ENCODE results near the gene CTNNA2. TPM values are rescaled to one million over a fixed set of nuclear protein-coding genes. Genes with fewer than 3 reads are reported as not detected.

CTNNA2 gene
- total and polyA plus RNA-seq, 4 donors, result 0.01 to 0.37 TPM; not detected in 2

DNA sequence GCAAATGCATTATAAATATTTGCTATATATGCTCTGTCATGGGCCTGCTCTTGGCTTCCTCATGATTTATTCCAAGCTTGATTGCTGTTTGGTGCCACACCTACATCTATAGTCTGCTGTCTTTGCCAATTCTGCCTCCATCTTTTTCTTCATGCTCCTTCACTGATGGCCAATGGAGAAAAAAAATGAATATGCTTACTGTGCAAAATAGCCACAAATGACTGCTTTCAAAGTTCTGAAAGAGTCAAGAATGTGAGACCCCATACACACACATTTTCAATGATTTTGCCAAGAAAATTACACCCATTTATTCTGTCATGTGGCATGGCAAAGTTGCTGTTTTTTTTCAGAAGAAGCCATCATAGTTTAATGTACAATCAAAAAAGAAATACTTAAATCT is 1097.3 kb downstream of the CTNNA2 start:
- Histone ChIP-seq H3K27me3 (ENCODE audit: control insufficient read depth in 3 of 3, insufficient read depth in 3 of 3, low read length in 2 of 3) (no peaks in the 10 kb centered on the region), H3K4me1 (ENCODE audit: control insufficient read depth in 5 of 5, insufficient read depth in 5 of 5, low read length in 5 of 5) (no peaks in the 10 kb centered on the region), H3K36me3 (ENCODE audit: control insufficient read depth in 4 of 4, insufficient read depth in 4 of 4, low read length in 4 of 4) (no peaks in the 10 kb centered on the region), H3K9ac (ENCODE audit: insufficient read depth in 1 of 2, low read length in 2 of 2) (no peak overlapping the region), H3K27ac (ENCODE audit: low read depth in 1 of 2, low read length in 1 of 2) (no peak overlapping the region), H3K9me3 (ENCODE audit: control insufficient read depth in 4 of 4, insufficient read depth in 3 of 4, low read length in 3 of 4) (no peaks in the 10 kb centered on the region), H3K4me3 (no peak overlapping the region)
- DNase-seq (no peak), ATAC-seq (ENCODE audit: insufficient read depth, low FRiP score) (no peak)
- TF ChIP-seq CTCF (IDR thresholded peaks at IDR 0.05; ENCODE audit: control extremely low read depth, extremely low read depth), result no peak

- Histone ChIP-seq H3K4me1 (ENCODE audit: control insufficient read depth in 5 of 5, insufficient read depth in 5 of 5, low read length in 5 of 5) (peaks cover 0 to 5% (median 0%) of the 10 kb centered on the region in 5 donors), H3K9ac (ENCODE audit: insufficient read depth in 1 of 2, low read length in 2 of 2) (no peak overlapping the region), H3K4me3 (no peak overlapping the region), H3K27me3 (ENCODE audit: control insufficient read depth in 3 of 3, insufficient read depth in 3 of 3, low read length in 2 of 3) (no peaks in the 10 kb centered on the region), H3K36me3 (ENCODE audit: control insufficient read depth in 4 of 4, insufficient read depth in 4 of 4, low read length in 4 of 4) (no peaks in the 10 kb centered on the region), H3K9me3 (ENCODE audit: control insufficient read depth in 4 of 4, insufficient read depth in 3 of 4, low read length in 3 of 4) (no peaks in the 10 kb centered on the region), H3K27ac (ENCODE audit: low read depth in 1 of 2, low read length in 1 of 2) (no peak overlapping the region)
- TF ChIP-seq CTCF (IDR thresholded peaks at IDR 0.05; ENCODE audit: control extremely low read depth, extremely low read depth), result no peak
- DNase-seq (peak in 2 of 3 donors; percentile 6 to 54), ATAC-seq (ENCODE audit: insufficient read depth, low FRiP score) (no peak)
- 37 to 61% methylated on average over 3 of the region's 3 CpGs for WGBS, 2 donors
These were observed 1108.8 kb downstream of the CTNNA2 start for GRCh38 chr2:80621656-80622055.

- ATAC-seq (ENCODE audit: insufficient read depth, low FRiP score), result no peak
- H3K27me3 ChIP-seq (ENCODE audit: control insufficient read depth in 3 of 3, insufficient read depth in 3 of 3, low read length in 2 of 3), result no peaks in the 10 kb centered on the region
- peaks cover 0 to 5% (median 0%) of the 10 kb centered on the region in 5 donors for H3K4me1 ChIP-seq (ENCODE audit: control insufficient read depth in 5 of 5, insufficient read depth in 5 of 5, low read length in 5 of 5)
- H3K36me3 ChIP-seq (ENCODE audit: control insufficient read depth in 4 of 4, insufficient read depth in 4 of 4, low read length in 4 of 4), result no peaks in the 10 kb centered on the region
- 59 to 60% methylated on average over 3 of the region's 3 CpGs for WGBS, 2 donors
- no peaks in the 10 kb centered on the region for H3K9me3 ChIP-seq (ENCODE audit: control insufficient read depth in 4 of 4, insufficient read depth in 3 of 4, low read length in 3 of 4)
- no peak overlapping the region for H3K4me3 ChIP-seq
- H3K27ac ChIP-seq (ENCODE audit: low read depth in 1 of 2, low read length in 1 of 2), result no peak overlapping the region
- no peak overlapping the region for H3K9ac ChIP-seq (ENCODE audit: insufficient read depth in 1 of 2, low read length in 2 of 2)
- DNase-seq, result no peak
- no peak for TF ChIP-seq CTCF (IDR thresholded peaks at IDR 0.05; ENCODE audit: control extremely low read depth, extremely low read depth)
These were observed 1111.2 kb downstream of the CTNNA2 start for GRCh38 chr2:80624062-80624461.

DNA sequence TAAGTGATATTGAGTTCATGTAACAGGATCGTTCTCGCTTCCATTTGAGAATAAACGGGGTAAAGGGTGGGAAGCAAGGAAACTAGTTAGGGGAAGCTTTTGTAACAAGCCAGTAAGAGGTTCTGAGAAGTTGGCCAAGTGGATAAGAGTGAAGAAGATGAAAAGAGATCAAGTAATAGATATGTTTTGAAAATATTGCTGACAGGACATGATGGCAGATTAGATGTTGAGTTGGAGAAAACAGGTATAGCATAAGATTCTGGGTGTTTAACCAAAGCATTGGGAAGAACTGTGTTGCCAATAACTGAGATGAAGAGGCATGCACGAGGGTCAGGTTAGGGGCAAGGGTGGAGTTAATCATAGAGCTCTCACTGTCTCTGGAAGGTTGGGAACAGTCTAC is 1121.7 kb downstream of the CTNNA2 start:
- Histone ChIP-seq H3K9ac (ENCODE audit: insufficient read depth in 1 of 2, low read length in 2 of 2) (no peak overlapping the region), H3K4me1 (ENCODE audit: control insufficient read depth in 5 of 5, insufficient read depth in 5 of 5, low read length in 5 of 5) (no peaks in the 10 kb centered on the region), H3K4me3 (no peak overlapping the region), H3K27me3 (ENCODE audit: control insufficient read depth in 3 of 3, insufficient read depth in 3 of 3, low read length in 2 of 3) (no peaks in the 10 kb centered on the region), H3K36me3 (ENCODE audit: control insufficient read depth in 4 of 4, insufficient read depth in 4 of 4, low read length in 4 of 4) (no peaks in the 10 kb centered on the region), H3K27ac (ENCODE audit: low read depth in 1 of 2, low read length in 1 of 2) (no peak overlapping the region), H3K9me3 (ENCODE audit: control insufficient read depth in 4 of 4, insufficient read depth in 3 of 4, low read length in 3 of 4) (no peaks in the 10 kb centered on the region)
- DNase-seq, result no peak
- 46 to 72% methylated on average over 4 of the region's 4 CpGs for WGBS, 2 donors
- TF ChIP-seq CTCF (IDR thresholded peaks at IDR 0.05; ENCODE audit: control extremely low read depth, extremely low read depth), result no peak
- ATAC-seq (ENCODE audit: insufficient read depth, low FRiP score), result no peak
